GM19351 (cell line): ENCODE results near the gene ZDHHC3.
"Not testable (repeated sequence)": the region's sequence is repeated elsewhere in the genome, so short reads cannot be mapped to it uniquely, and the experiment has no call there.

Experiments used
- ATAC-seq: cut with Tn5 transposase; IDR thresholded peaks from one replicate; pipeline ENCODE4 v1.9.1; 2021; ENCODE audit warnings: mild to moderate bottlenecking, moderate library complexity; ENCODE audit not compliant: unreplicated experiment

Gene ZDHHC3

DNA sequence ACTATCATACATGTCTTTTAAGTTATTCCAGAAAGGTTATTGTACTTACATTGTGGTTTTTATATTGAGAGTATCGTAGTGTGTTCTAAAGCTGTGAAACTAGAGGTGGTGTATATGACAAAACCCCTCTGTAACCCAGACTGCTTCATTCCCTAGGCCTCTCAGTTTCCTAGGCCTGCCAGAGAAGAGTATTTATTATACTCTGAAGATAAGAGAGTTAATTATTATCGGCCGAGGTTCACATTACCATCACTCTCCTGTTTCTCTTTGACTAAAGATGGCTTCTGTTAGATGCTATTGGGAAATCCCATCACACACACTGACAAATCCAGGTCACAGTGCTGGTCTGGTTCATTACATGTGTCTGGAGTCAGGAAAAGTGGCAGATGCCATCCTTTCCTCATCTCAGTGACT lies 20.6 kb upstream of the ZDHHC3 start:
- ATAC-seq = no peak

DNA sequence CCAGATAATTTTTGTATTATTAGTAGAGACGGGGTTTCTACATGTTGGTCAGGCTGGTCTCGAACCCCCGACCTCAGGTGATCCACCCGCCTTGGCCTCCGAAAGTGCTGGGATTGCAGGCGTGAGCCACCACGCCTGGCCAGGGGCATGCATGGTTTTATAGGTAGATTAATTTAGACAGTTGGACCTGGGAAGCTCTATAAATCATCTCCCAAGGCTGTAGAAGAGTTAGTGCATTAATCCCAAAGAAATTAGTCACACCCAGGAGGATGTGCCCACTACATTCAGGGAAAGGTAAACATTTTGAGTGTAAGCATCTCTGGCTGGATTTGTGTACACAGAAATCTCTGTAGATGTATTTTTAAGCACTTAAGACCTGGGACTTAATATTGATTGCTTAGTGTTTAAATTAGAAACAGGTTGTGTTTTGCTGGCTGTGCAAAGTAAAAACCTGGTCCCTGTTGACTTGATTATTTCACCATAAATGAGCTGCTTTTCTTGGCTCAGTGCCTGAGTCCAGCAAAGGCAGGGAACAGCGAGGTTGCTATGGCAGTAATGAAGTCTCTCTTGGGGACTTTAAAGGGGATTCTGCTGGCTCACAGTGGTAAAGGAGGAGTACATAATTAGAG lies 19.3 kb upstream of the ZDHHC3 start:
- no peak for ATAC-seq

DNA sequence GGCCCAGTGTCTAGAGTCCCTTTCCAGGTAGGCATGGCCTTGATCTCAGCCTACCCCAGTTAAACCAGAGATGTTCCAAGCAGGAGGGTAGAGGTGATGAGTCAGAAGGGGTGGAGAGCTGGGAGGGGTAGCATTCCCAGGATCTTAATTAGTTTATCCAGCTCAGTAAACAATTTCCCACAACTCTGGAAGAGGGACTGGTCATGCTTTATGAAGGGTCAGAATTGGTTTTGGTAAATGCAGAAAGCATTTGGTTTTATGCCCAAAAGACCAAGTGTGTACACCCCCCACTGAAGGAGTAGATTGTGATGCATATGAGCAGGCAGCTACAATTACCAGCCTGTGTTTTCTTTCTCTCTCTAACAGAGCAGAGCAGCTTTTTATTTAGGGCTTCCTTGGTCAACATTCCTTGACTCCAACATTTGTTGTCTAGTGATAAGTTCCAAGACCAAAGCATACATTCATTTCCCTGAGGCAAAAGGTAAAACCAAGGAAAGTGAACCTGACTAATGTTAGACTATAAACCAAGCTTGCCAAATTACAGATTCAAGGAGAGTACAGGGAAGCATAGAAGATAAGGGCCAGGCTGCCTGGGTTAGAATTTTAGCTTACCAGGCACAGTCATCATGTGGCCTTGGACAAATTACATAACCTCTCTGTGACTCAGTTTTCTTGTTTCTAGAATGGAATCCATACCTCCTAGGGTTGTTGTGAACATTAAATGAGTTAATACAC lies 17.7 kb upstream of the ZDHHC3 start:
- ATAC-seq = no peak

DNA sequence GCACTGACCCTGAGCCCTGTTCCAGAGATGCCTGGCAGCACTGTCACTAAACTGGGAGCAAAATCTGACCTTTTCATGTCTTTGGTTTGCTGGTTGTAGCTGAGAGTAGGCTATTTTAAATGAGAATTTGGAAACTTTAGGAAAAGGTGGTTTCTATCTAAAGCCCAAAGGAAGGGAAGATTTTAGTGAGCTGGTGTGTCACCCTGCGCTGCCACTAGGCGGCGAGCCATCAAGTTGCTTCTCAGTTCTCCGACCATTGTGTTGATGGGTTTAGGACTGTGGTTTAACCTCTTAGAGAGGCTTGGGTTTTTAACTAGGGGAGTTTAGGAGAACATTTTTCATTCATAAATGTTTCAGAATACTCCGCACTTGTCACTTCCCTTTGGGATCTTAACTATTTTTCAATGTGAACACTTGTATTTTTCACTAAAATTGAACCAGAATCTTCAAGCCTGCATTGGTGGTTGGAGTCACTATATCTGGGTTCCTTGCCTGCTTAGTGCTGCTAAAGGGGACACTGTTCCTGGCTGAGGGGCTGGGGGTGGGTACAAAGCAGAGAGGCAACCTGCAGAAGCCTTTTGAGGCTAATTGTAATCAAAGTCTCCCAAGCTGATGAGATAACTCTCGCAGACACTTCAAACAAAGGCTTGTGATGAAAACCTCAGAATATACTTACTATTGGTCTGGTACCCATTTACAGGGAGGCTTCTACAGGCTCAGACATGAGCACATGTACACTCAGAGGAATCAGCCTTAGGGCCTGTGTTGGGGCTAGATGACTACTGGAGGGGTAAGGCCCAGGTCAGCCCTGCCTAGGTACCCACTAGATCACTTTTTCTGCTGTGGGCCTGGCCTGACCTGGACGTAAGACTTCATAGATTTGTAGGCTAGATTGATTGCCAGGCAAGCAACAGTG lies 16.8 kb upstream of the ZDHHC3 start:
- no peak for ATAC-seq

DNA sequence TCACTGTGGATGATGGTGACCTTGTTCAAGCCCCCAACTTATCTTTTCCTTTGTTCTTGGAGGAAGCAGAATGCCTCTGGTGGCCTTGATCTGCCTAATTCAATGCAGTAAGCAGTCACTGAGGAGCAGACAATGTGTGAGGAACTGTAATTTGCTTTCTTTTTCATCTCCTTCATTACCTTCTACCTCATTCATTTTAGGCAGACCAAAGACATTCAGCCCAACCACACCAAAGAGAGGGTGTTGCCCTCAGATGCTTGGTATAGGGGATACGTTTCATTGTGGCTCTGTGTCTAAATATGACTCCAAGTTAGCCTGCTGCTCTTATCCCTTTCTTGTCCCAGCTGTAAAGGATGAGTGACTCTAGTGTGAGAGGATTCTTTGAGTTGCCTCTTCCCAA lies 15.4 kb upstream of the ZDHHC3 start:
- ATAC-seq = no peak

DNA sequence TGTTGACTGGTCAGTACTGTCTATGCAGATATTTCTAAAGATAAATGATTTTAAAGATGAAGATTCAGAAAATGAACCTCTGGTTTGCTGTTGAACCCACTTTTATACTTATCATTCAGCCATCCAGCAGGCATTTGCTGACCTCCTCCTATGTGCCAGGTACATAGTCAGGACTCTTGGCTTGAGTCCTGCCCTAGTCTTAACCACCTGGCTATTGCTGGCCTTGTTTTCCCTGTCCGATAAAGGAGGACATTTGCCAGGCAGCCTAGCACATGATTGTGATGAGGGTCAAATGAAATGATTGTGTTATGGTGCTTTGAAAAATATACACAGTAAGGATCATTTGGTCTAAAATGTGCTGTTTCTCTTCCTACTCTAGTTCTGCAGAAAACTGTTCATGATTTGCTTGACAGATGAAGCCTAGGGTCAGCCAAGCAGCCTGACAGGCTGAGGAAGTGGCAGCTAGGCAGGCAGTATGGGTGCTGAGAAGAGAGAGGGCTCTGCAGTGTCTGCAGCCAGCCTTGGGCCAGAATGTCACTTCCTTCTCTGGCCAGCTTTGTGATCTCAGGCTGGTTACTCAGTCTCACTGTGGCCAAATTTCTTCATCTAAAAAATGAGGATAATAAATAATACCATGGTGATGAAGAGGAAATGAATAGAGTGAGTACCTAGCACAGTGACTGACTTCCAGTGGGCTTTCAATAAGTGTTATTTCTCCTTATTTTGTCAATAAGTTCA lies 13.8 kb upstream of the ZDHHC3 start:
- no peak for ATAC-seq

DNA sequence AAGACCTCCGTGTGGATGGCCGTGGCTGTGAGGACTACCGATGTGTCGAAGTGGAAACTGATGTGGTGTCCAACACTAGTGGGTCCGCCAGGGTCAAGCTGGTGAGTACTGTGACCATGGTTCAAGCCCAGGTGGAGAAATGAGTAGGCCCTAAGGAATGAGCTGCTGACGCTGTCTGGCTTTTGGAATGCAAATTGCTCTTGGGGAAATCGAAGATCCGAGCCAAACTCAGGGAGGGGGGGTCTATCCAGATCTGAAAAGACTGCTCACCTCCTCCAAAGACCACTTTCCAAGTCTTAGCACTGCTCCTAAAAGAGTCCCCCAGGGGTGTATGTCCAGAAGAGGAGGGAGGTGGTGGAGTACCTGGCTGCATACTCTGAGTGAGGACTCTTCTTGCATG lies 13.2 kb upstream of the ZDHHC3 start:
- ATAC-seq = no peak

DNA sequence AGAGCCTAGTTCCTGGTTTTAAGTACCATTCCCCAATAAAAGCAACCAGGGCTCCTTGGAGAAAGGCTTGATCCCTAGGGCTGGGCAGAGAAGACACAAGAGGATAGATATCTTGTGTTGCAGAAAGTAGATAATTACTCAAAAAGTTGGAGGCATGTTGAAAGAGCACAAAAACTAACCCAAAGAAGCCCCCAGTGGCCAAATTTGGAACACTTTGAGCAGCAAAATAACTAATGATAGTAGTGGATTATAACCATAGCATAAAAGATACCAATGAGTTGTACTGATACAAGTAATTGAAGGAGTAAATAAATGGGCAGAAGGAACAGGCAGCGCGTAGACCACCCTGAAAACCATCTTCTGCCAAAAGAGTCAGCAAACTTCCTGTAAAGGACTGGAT lies 12.1 kb upstream of the ZDHHC3 start:
- ATAC-seq = no peak

DNA sequence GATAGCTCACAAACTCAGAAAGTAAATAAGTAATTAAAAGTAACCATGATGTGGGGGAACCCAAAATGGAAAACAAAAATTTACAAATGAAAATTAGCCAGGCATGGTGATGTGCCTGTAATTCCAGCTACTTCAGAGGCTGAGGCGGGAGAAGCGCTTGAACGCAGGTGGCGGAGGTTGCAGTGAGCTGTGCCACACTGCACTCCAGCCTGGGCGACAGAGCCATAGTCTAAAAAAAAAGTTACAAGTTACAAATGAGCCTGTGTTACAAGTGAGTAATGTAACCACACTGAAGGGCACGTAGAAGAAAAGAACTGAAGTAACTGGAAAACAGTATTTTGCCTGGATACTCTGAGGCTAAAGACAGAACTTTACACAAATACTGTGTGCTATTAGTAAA lies 11.4 kb upstream of the ZDHHC3 start:
- ATAC-seq = no peak

DNA sequence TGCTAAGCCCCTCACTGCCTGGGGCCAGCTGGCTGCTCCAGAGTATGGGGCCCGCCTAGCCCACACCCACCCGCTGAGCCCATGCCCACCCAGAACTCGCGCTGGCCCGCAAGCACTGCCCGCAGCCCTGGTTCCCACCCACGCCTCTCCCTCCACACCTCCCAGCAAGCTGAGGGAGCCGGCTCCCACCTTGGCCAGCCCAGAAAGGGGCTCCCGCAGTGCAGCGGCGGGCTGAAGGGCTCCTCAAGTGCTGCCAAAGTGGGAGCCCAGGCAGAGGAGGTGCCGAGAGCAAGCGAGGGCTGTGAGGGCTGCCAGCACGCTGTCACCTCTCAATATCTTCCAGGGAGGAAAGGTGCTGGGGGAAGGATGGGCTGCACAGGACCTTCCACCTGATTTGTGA lies 10.4 kb upstream of the ZDHHC3 start:
- not testable (repeated sequence) for ATAC-seq

DNA sequence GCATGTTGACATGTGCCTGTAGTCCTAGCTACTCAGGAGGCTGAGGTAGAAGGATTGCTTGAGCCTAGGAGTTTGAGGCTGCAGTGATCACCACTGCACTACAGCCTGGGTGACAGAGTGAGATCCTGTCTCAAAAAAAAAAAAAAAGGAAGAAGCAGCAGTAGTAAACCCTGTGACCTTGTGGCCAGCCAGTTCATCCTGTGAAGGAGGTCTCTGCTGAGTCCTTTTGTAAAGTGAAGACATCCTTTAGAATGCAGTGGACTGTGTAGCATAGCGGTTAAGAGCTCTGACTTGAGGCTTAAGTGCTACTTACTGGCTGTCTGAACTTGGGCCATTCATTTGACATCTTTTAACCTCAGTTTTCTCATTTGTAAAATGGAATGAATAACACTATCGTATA lies 8.4 kb upstream of the ZDHHC3 start:
- peak; percentile 55 for ATAC-seq

DNA sequence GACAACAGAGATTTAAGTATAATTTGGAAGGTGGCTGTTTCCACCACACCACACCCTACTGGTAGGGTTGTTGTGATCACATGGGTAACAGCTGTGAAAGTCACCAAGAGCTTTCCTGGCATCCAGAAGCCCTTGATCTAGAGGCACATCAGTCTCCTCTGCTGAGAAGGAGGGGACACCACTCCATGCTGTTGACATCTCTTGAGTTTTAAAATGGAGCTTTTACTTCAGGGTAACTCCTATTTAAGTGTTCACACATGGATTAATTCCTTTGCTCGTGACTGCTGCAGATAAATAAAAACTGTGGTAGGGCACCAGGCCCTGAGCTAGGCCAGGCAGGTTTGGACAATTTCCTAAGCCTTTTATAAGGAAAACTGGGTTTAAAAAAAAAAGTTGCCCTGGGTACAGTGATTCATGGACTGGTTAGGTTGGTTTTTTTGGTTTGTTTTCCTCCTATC lies 7.5 kb upstream of the ZDHHC3 start:
- ATAC-seq = no peak

DNA sequence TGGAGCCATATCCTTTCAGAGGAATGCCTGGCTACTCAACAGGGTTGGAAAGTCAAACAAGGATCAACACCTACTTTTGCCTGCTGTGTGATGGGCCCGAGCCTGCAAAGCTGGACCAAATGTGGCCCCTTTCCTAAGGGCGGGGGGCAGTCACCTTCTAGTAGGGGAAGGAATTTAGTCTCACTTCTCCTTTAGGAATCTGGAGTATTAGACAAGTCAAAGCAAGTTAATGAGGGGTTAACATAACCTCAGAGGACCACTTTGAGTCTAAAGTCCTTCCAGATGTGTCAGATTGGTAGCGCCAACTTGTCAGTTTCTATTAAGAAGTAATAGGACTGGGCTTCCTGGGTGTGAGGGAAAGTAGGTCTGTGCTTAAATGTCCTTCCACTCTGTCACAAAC lies 6.8 kb upstream of the ZDHHC3 start:
- no peak for ATAC-seq

DNA sequence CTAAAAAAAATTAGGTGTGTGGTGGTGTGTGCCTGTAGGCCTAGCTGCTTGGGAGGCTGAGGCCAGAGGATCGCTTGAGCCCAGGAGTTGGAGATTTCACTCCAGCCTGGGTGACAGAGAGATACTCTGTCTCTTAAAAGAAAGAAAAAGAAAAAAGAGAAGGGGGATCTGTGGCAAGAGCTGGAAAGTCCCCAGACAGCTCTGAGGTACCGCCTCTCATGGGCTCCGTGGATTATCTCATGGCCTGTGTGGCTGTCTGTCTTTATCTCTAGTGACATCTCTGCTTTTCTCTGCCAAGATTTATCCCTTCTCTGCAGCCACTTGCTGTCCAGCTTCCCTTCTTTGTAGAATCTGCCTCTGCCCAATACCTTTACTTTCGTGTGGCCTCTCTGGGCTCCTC lies 5.8 kb upstream of the ZDHHC3 start:
- no peak for ATAC-seq

DNA sequence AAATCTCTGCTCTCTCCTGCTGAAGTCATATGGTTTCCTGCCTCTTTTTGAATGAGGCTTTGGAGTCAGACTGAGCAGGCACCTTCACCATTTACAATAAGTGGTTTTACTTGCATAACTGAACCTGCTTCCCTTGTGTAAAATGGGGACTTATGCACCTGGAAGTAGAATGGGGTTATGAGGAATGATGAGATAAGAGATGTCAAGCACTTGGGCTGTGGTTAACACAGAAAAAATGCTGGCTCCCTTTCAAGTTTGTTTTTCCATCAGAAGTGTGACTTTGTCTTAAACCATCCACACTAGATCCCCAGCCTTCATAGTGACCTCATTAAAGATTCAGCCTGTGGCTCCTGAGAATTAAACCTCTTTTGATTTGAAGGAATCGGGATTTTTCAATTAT lies 5.2 kb upstream of the ZDHHC3 start:
- ATAC-seq = no peak

DNA sequence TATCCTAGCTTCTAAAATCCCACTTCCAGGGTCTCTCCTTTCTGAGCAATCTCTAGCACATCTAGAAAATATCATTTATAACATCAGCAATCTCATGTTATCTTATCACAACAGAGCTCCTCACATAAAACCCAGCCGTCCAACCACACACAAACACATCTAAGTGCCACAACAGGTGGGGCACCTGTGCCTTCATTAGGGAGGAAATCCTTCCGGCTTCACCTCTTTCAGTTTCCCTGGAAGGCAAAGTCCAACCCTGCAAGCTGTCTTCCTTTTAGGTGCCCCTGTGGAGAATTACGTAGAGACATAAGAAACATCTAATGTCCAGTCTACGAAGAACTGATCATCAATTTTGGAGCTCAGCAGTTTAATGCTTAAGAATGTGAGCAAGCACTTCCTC lies 1.6 kb downstream of the ZDHHC3 start:
- ATAC-seq = no peak

DNA sequence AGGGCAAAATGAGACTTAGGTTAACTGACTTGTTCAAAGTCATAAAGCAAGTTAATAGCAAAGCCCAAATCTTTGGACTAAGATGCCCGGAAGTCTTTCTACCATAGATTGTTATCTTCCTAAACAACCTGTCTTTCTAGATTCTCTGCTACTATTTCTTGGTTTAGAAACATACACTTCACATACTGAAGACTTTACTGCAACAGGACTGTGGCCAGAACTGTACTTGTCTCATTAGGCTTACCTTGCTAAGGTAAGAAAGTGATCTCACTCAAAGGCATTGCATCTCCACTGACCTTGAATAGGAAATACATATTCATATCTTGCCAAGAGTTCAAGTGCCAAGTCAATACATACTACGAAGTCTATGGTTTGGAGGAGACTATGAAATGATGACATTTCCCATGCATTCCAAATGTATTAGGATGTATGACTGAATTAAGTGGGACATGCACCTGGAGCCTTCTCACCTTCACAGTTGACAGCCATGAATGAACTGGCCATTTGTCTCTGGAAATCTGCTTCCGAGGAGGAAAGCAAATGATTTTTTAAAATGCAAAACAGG lies 5.0 kb downstream of the ZDHHC3 start:
- ATAC-seq = no peak

DNA sequence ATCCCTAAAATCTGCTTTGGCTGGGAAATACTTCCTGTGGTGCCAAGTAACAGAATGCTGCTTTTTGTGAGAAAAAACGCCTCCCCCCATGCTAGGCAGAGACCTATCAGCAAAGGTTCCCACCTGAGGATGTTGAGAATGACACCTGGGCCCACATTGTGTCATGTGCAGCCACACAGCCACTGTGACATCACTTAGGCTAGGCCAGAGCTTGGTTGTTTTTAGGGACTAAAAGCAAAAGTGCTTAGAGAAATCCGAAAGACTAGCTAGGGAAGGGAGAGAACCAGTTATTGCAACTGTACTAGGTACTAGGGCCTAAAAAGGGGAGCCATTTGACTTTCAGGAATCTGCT lies 6.2 kb downstream of the ZDHHC3 start:
- ATAC-seq = no peak

DNA sequence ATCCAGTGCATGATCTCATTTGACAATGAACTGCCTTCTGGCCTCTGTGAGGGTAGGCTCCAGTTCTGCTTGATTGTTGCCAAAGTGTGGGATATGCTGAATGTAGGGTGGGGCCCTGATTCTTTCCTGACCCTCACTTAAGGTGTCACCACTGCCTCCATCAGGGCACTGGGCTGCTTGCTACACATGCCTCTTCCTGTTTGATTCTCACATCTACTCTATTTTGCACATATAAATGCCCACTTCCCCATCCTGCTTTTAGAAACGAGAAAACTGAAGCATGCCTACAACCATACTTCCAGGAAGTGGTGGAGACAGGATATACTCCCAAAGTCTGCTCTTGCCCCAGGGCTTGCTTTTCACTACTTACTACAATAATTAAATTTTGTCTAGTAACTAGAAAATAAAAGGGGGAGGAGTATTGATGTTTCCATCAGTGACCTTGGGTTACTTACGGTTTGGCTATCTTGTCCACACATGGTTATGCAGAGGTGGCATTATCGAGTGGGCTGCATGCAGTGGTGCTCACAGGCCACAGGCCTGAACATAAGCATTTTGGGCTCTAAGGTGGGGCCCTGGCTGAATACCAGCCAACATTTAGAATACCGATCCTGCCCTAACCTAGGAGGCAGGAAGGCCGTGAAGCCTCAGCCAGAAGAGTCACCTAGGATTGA lies 6.7 kb downstream of the ZDHHC3 start:
- no peak for ATAC-seq

DNA sequence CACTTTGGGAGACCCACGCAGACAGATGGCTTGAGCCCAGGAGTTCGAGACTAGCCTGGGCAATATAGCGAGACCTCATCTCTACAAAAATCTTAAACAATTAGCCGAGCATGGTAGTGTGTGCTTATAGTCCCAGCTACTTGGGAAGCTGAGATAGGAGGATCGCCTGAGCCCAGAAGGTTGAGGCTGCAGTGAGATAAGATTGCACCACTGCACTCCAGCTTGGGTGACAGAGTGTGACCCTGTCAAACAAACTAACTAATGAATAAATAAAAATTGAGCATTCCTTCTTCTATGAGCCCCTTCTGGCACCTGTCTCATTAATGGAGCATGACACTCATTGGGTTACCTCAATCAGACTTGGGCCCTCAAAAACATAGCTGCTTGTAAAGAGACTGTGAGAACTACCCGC lies 7.5 kb downstream of the ZDHHC3 start:
- ATAC-seq = no peak
